Chondrocyte (in vitro differentiated cells): ENCODE results near the gene ST8SIA5. TPM values are rescaled to one million over a fixed set of nuclear protein-coding genes. Genes with fewer than 3 reads are reported as not detected.

ENCODE experiments used
- DNase-seq: peaks from one replicate; pipeline ENCODE4 v3.0.0; 2021; ENCODE audit warnings: mixed read lengths, low spot score
- H3K27ac Mint-ChIP-seq: one replicate; pipeline ENCODE4 v1.8.0; 2021; ENCODE audit warnings: mild to moderate bottlenecking, moderate library complexity, mixed read lengths; ENCODE audit not compliant: unreplicated experiment
- H3K27me3 Mint-ChIP-seq: 2 replicates; pipeline ENCODE4 v1.8.0; 2021; ENCODE audit warnings: low read depth, mixed read lengths
- H3K36me3 Mint-ChIP-seq: 2 replicates; pipeline ENCODE4 v1.8.0; 2021; ENCODE audit warnings: low read depth, mixed read lengths
- H3K4me1 Mint-ChIP-seq: 2 replicates; pipeline ENCODE4 v1.8.0; 2021; ENCODE audit warnings: low read depth, mild to moderate bottlenecking, mixed read lengths
- H3K4me3 Mint-ChIP-seq: one replicate; pipeline ENCODE4 v1.8.0; 2021; ENCODE audit warnings: mild to moderate bottlenecking, moderate library complexity, mixed read lengths; ENCODE audit not compliant: unreplicated experiment
- H3K9me3 Mint-ChIP-seq: 2 replicates; pipeline ENCODE4 v1.8.0; 2021; ENCODE audit warnings: low read depth, mixed read lengths
- total RNA-seq: library from RNA; stranded (reverse); gene quantifications from 3 replicates; pipeline ENCODE4 v1.2.1, GENCODE V29; 2021
- TF ChIP-seq, protein P1 (sequence below): fragments of 200-600 bp; sonication (generic); IDR thresholded peaks from 2 replicates; pipeline ENCODE4 v1.5.0; 2021; ENCODE audit warnings: antibody characterized with exemption, mild to moderate bottlenecking, moderate library complexity

Gene ST8SIA5
- total RNA-seq, 1 donor from 2014 or later = 0.25 TPM

DNA sequence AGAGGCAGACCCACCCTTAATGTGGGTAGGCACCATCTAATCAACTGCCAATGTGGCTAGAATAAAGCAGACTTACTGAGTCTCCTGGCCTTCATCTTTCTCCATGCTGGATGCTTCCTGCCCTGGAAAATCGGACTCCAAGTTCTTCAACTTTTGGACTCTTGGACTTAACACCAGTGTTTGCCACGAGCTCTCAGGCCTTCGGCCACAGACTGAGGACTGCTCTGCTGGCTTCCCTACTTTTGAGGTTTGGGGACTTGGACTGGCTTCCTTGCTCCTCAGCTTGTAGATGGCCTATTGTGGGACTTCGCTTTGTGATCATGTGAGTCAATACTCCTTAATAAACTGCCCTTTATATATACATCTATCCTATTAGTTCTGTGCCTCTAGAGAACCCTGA is 21.9 kb downstream of the ST8SIA5 start:
- Mint-ChIP-seq H3K27me3 (peaks cover 14% of the 10 kb centered on the region), H3K4me1 (no peaks in the 10 kb centered on the region), H3K36me3 (peaks cover 2% of the 10 kb centered on the region), H3K4me3 (no peak overlapping the region), H3K9me3 (peaks cover 17% of the 10 kb centered on the region), H3K27ac (no peak overlapping the region)
- TF ChIP-seq, protein P1, sequence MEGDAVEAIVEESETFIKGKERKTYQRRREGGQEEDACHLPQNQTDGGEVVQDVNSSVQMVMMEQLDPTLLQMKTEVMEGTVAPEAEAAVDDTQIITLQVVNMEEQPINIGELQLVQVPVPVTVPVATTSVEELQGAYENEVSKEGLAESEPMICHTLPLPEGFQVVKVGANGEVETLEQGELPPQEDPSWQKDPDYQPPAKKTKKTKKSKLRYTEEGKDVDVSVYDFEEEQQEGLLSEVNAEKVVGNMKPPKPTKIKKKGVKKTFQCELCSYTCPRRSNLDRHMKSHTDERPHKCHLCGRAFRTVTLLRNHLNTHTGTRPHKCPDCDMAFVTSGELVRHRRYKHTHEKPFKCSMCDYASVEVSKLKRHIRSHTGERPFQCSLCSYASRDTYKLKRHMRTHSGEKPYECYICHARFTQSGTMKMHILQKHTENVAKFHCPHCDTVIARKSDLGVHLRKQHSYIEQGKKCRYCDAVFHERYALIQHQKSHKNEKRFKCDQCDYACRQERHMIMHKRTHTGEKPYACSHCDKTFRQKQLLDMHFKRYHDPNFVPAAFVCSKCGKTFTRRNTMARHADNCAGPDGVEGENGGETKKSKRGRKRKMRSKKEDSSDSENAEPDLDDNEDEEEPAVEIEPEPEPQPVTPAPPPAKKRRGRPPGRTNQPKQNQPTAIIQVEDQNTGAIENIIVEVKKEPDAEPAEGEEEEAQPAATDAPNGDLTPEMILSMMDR = no peak
- DNase-seq = no peak

DNA sequence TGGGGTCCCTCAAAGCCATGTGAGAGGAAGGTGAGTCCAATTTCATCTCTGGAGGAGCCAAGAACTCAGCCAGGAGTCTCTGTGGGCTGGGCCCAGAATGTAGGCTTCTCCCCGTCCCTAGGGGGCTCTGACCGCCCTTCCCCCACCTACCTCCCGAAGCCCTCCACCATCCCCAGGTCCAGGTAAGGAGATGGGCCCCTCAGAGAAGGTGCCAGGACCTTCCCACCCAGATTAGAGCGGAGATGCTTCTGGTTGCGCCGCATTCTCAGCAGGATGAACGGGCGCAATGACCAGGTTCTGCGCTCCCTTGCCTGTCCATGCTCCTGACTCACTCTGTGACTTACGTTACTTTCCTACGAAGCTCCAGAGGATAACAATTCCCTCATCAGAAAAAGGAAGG is 23.0 kb downstream of the ST8SIA5 start:
- TF ChIP-seq, protein P1 = no peak
- H3K36me3 Mint-ChIP-seq = peaks cover 5% of the 10 kb centered on the region
- no peak for DNase-seq
- H3K4me3 Mint-ChIP-seq = no peak overlapping the region
- peaks cover 13% of the 10 kb centered on the region for H3K27me3 Mint-ChIP-seq
- no peaks in the 10 kb centered on the region for H3K4me1 Mint-ChIP-seq
- peaks cover 23% of the 10 kb centered on the region for H3K9me3 Mint-ChIP-seq
- no peak overlapping the region for H3K27ac Mint-ChIP-seq

DNA sequence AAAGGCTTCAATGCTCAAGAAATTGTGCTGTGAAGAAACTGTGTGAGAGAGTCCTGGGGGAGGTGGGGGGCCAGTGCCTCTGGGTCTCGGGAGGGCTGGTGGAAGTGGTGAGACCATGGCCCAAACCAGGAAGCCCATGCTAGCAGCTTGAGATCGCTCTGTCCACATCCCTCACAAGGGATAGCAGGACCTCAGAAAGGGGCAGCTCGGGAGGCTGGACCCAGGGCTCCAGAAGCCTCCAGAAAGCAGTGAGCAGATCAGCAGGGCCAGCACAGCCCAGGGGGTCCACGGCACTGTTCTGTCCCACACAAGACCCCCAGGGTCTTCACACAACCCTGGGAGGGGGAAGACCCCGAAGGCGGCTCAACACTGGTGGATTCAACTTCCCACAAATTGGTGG is 24.1 kb downstream of the ST8SIA5 start:
- no peak overlapping the region for H3K4me3 Mint-ChIP-seq
- TF ChIP-seq, protein P1 = no peak
- no peak overlapping the region for H3K27ac Mint-ChIP-seq
- peaks cover 5% of the 10 kb centered on the region for H3K36me3 Mint-ChIP-seq
- peaks cover 10% of the 10 kb centered on the region for H3K27me3 Mint-ChIP-seq
- no peaks in the 10 kb centered on the region for H3K4me1 Mint-ChIP-seq
- H3K9me3 Mint-ChIP-seq = peaks cover 23% of the 10 kb centered on the region
- no peak for DNase-seq

DNA sequence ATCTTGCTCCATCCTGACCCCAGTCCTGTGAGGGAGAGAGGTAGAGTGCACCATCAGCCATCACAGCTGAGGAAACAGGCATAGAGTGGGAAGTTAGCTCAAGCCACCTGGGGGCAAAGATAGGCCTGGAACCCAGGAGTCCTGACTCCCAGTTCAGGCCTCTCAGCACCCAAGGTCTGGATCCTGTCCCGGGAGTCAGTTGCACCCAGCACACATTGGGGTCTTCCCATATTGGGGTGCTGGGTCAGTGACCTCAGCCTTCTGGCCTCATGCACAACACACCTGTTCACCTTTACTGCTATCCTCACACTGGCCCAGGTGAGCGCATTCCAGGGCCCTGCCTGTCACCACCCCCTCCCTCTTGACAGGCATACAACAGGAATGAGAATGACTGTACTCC is 24.7 kb downstream of the ST8SIA5 start:
- H3K27ac Mint-ChIP-seq = no peak overlapping the region
- TF ChIP-seq, protein P1 = no peak
- no peak for DNase-seq
- peaks cover 10% of the 10 kb centered on the region for H3K27me3 Mint-ChIP-seq
- H3K4me3 Mint-ChIP-seq = no peak overlapping the region
- no peaks in the 10 kb centered on the region for H3K4me1 Mint-ChIP-seq
- peaks cover 5% of the 10 kb centered on the region for H3K36me3 Mint-ChIP-seq
- peaks cover 23% of the 10 kb centered on the region for H3K9me3 Mint-ChIP-seq

DNA sequence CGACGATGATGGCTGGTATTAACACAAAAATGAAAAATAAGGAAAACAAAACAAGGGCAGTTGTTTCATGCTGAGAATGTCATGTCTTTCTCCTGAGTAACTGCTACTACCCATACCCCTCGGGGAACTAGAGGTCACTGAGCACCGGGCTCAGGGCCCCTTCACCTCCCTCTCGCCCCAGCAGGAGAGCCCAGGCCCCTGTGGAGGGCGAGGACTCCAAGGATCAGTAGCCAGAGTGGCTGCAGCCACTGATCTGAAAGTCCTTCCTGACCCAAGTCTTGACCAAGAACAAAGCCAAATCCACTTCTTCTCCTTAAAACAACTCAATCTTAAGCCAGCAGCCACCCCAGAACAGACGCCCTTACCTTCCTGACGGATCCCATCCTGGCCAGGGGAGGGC is 25.5 kb downstream of the ST8SIA5 start:
- Mint-ChIP-seq H3K36me3 (peaks cover 5% of the 10 kb centered on the region), H3K27ac (no peak overlapping the region), H3K4me1 (no peaks in the 10 kb centered on the region), H3K9me3 (peaks cover 23% of the 10 kb centered on the region), H3K4me3 (no peak overlapping the region), H3K27me3 (peaks cover 3% of the 10 kb centered on the region)
- TF ChIP-seq, protein P1 = no peak
- DNase-seq = no peak
